ENCODE results near the gene COX4I2. TPM values are rescaled to one million over a fixed set of nuclear protein-coding genes. Genes with fewer than 3 reads are reported as not detected.

The COX4I2 gene
- total and polyA plus RNA-seq, 2 donors from 2014 or later, result 1.3 to 6.9 TPM

- DNase-seq (peak; percentile 99 to 100 (median 99)), FAIRE-seq (no peak)
- peaks cover 1 to 14% (median 12%) of the 10 kb centered on the region in 3 donors for H3K4me1 ChIP-seq (ENCODE audit: control insufficient read depth in 2 of 3, insufficient read depth in 2 of 3, low read depth in 1 of 3, low read length in 3 of 3)
Measured at GRCh38 chr20:31603822-31604566, 33.7 kb upstream of the COX4I2 start.

GRCh38 chr20:31604567-31605030, 33.1 kb upstream of the COX4I2 start:
- H3K36me3 ChIP-seq (ENCODE audit: control insufficient read depth in 2 of 3, insufficient read depth in 3 of 3, low read length in 3 of 3), result no peaks in the 10 kb centered on the region
- DNase-seq, result no peak
- no peak for TF ChIP-seq CTCF (IDR thresholded peaks at IDR 0.05; ENCODE audit: borderline replicate concordance, extremely low read depth, insufficient read depth)
- no peak for FAIRE-seq
- peak overlapping the region; percentile 93 to 94 for H3K27ac ChIP-seq (ENCODE audit: low read depth in 2 of 2, low read length in 2 of 2)
- H3K27me3 ChIP-seq (ENCODE audit: control insufficient read depth, insufficient read depth, low read length), result no peaks in the 10 kb centered on the region
- intact Hi-C loops (cut with DNase I), result no loop called here
- H3K4me3 ChIP-seq (ENCODE audit: low read length in 3 of 3), result peak overlapping the region; percentile 65 to 95 (median 85)
- H3K4me1 ChIP-seq (ENCODE audit: control insufficient read depth in 2 of 3, insufficient read depth in 2 of 3, low read depth in 1 of 3, low read length in 3 of 3), result peaks cover 4 to 14% (median 13%) of the 10 kb centered on the region in 3 donors
- no peaks in the 10 kb centered on the region for H3K9me3 ChIP-seq (ENCODE audit: control insufficient read depth in 2 of 3, insufficient read depth in 1 of 3, low read length in 3 of 3)
- peak overlapping the region; percentile 61 to 92 (median 91) for H3K9ac ChIP-seq (ENCODE audit: low read length in 3 of 3)

More at GRCh38 chr20:31603822-31604566, 33.7 kb upstream of the COX4I2 start:
- Histone ChIP-seq H3K9me3 (ENCODE audit: control insufficient read depth in 2 of 3, insufficient read depth in 1 of 3, low read length in 3 of 3) (no peaks in the 10 kb centered on the region), H3K27me3 (ENCODE audit: control insufficient read depth, insufficient read depth, low read length) (no peaks in the 10 kb centered on the region), H3K36me3 (ENCODE audit: control insufficient read depth in 2 of 3, insufficient read depth in 3 of 3, low read length in 3 of 3) (no peaks in the 10 kb centered on the region), H3K27ac (ENCODE audit: low read depth in 2 of 2, low read length in 2 of 2) (peak overlapping the region; percentile 93 to 94), H3K9ac (ENCODE audit: low read length in 3 of 3) (peak overlapping the region; percentile 61 to 92 (median 91)), H3K4me3 (ENCODE audit: low read length in 3 of 3) (peak overlapping the region; percentile 65 to 95 (median 85))
- no peak for TF ChIP-seq CTCF (IDR thresholded peaks at IDR 0.05; ENCODE audit: borderline replicate concordance, extremely low read depth, insufficient read depth)
- intact Hi-C loops (cut with DNase I), result no loop called here

- no peaks in the 10 kb centered on the region for H3K36me3 ChIP-seq (ENCODE audit: control insufficient read depth in 2 of 3, insufficient read depth in 3 of 3, low read length in 3 of 3)
- intact Hi-C loops (cut with DNase I), result no loop called here
- peak; percentile 37 for FAIRE-seq
- peak within 1 kb of the TSS; percentile 85 to 95 (median 93) for H3K4me3 ChIP-seq (ENCODE audit: low read length in 3 of 3)
- H3K4me1 ChIP-seq (ENCODE audit: control insufficient read depth in 2 of 3, insufficient read depth in 2 of 3, low read depth in 1 of 3, low read length in 3 of 3), result peaks cover 6 to 14% (median 13%) of the 10 kb centered on the region in 3 donors
- TF ChIP-seq CTCF (IDR thresholded peaks at IDR 0.05; ENCODE audit: borderline replicate concordance, extremely low read depth, insufficient read depth), result no peak
- peak; percentile 98 to 99 (median 99) for DNase-seq
- H3K27me3 ChIP-seq (ENCODE audit: control insufficient read depth, insufficient read depth, low read length), result no peaks in the 10 kb centered on the region
- peak within 1 kb of the TSS; percentile 93 to 94 for H3K27ac ChIP-seq (ENCODE audit: low read depth in 2 of 2, low read length in 2 of 2)
- peak within 1 kb of the TSS; percentile 90 to 96 (median 92) for H3K9ac ChIP-seq (ENCODE audit: low read length in 3 of 3)
- H3K9me3 ChIP-seq (ENCODE audit: control insufficient read depth in 2 of 3, insufficient read depth in 1 of 3, low read length in 3 of 3), result no peaks in the 10 kb centered on the region
Measured at GRCh38 chr20:31605031-31605901, 32.4 kb upstream of the COX4I2 start, which contains the start of gene ID1. ID1 (plus strand) TSS chr20:31605289; CDS start chr20:31605388, 99 bp downstream.
